Kidney (tissue), 14 donors: ENCODE data around the gene PIGM. TPM values are rescaled to one million over a fixed set of nuclear protein-coding genes. Genes with fewer than 3 reads are reported as not detected.

Experiments
- DNase-seq, 5 donors: peaks; one replicate each; pipeline ENCODE4 v3.0.0-alpha.2; 2013 to 2020
- FAIRE-seq: peaks from 2 replicates; lab custom pipeline; 2012; peaks lifted over from hg19 to GRCh38; lab: Jason Lieb, UNC
- H3K27ac ChIP-seq, 2 donors: one replicate each; pipeline ENCODE4 v1.7.0; 2013; ENCODE audit warnings: low read depth in 2 of 2, low read length in 2 of 2, inconsistent platforms in 1 of 2
- H3K27me3 ChIP-seq: one replicate; pipeline ENCODE4 v1.7.1; 2013; ENCODE audit warnings: low read length, inconsistent platforms; ENCODE audit not compliant: control insufficient read depth, insufficient read depth
- H3K36me3 ChIP-seq, 3 donors: one replicate each; pipeline versions ENCODE4 v1.7.0 to v1.7.1; 2013; ENCODE audit warnings: low read length in 3 of 3, control low read depth in 1 of 3, inconsistent platforms in 1 of 3; ENCODE audit not compliant: insufficient read depth in 3 of 3, control insufficient read depth in 2 of 3
- H3K4me1 ChIP-seq, 3 donors: one replicate each; pipeline versions ENCODE4 v1.7.0 to v1.7.1; 2013; ENCODE audit warnings: low read length in 3 of 3, inconsistent platforms in 1 of 3, low read depth in 1 of 3; ENCODE audit not compliant: control insufficient read depth in 2 of 3, insufficient read depth in 2 of 3
- H3K4me3 ChIP-seq, 3 donors: one replicate each; pipeline versions ENCODE4 v1.7.0 to v1.8.1; 2013; ENCODE audit warnings: low read length in 3 of 3, control low read depth in 1 of 3, inconsistent platforms in 1 of 3
- H3K9ac ChIP-seq, 3 donors: one replicate each; pipeline versions ENCODE4 v1.7.0 to v1.7.1; 2013; ENCODE audit warnings: low read length in 3 of 3, control low read depth in 1 of 3, inconsistent platforms in 1 of 3
- H3K9me3 ChIP-seq, 3 donors: one replicate each; pipeline versions ENCODE4 v1.7.0 to v1.7.1; 2013; ENCODE audit warnings: low read length in 3 of 3, control low read depth in 1 of 3, inconsistent platforms in 1 of 3; ENCODE audit not compliant: control insufficient read depth in 2 of 3, insufficient read depth in 1 of 3
- CTCF ChIP-seq: IDR thresholded peaks from 3 replicates; pipeline ENCODE4 v1.5.1; 2012; ENCODE audit warnings: mild to moderate bottlenecking, moderate library complexity, borderline replicate concordance; ENCODE audit not compliant: insufficient read depth; ENCODE audit errors: extremely low read depth
- intact Hi-C: fragments of 100-400 bp; cut with DNase I; formaldehyde crosslinking; loops from one replicate; pipeline ENCODE4 v1.11.1; 2022
- polyA plus RNA-seq: library from polyadenylated mRNA; stranded (reverse); fragments of 350-450 nt; fragmentation: Illumina TruSeq; extraction: RNeasy Lipid Tissue Mini Kit (QIAGEN cat#74804); gene quantifications from one replicate; pipeline ENCODE4 v1.2.3, GENCODE V29; 2014; ENCODE audit warnings: low read depth, low replicate concordance; ENCODE audit not compliant: insufficient read depth
- total RNA-seq: library from RNA; stranded (reverse); fragmentation: NEBNext Ultra II Directional; extraction: Animal tissue kit (Norgen Biotek cat#: 25700); gene quantifications from one replicate; pipeline ENCODE4 v1.2.1, GENCODE V29; 2021
- donor health status: control.
- donor health status: control.
- donor health status: control.
- donor health status: control.
- donor health status: control.
- donor health status: DM: yes; HTN: yes; CAD: no.
- donor health status: Normal renal cell carcinoma (clear cell type).

Gene PIGM
- total and polyA plus RNA-seq, 2 donors from 2014 or later = 3.3 to 8.5 TPM

DNA sequence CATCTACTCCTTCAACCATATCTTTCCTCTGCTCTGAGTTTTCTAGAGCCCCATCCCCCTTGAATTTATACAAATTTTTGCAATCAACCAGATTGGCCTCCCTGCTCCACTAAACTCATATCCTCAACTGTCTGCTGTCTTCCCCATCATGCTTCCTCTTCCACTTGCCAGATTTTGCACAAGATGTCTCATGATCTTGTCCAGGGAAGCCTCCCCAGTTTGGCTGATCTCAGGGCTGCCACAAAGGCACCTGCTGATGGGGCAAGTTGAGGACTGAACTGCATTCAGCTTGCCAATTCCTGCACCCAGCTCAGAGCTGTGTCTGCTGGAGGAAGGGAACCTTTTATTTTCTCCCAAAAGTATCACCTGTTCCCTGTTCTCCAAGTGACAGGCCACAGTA lies 45.7 kb upstream of the PIGM start:
- FAIRE-seq (no peak), DNase-seq (peak in 1 of 5 donors; percentile 15)
- Histone ChIP-seq H3K4me1 (no peaks in the 10 kb centered on the region), H3K9ac (no peak overlapping the region), H3K36me3 (no peaks in the 10 kb centered on the region), H3K4me3 (no peak overlapping the region), H3K27ac (no peak overlapping the region), H3K9me3 (no peaks in the 10 kb centered on the region), H3K27me3 (peaks cover 9% of the 10 kb centered on the region)
- intact Hi-C loops = no loop called here
- TF ChIP-seq CTCF = no peak

DNA sequence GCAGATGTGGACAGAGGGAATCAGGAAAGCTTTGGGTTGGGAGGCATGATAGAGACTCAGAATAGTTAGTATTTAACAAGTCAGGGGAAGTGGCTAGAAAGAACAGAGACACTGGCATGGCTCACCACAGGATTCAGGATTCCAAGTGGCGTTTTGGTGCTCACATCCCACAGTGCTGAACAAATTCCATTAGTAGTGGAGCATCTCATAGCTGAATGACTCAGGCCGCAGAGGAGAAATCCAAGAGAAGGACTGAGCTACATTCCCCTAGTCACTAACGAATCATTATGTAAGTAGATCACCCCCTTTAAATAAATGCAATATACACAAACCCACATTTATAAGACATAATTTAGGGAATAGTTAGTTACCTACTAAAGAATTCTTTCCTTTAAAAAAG lies 44.5 kb upstream of the PIGM start:
- Histone ChIP-seq H3K9me3 (no peaks in the 10 kb centered on the region), H3K4me3 (no peak overlapping the region), H3K9ac (no peak overlapping the region), H3K4me1 (no peaks in the 10 kb centered on the region), H3K27me3 (peaks cover 3% of the 10 kb centered on the region), H3K36me3 (no peaks in the 10 kb centered on the region), H3K27ac (no peak overlapping the region)
- no peak for FAIRE-seq
- DNase-seq = no peak
- intact Hi-C loops = no loop called here
- TF ChIP-seq CTCF = no peak

GRCh38 chr1:160075836-160076235 lies 44.0 kb upstream of the PIGM start:
- no peak for TF ChIP-seq CTCF
- H3K4me3 ChIP-seq = no peak overlapping the region
- intact Hi-C loops = no loop called here
- H3K36me3 ChIP-seq = no peaks in the 10 kb centered on the region
- no peak overlapping the region for H3K9ac ChIP-seq
- H3K4me1 ChIP-seq = peaks cover 0 to 1% (median 0%) of the 10 kb centered on the region in 3 donors
- peaks cover 3% of the 10 kb centered on the region for H3K27me3 ChIP-seq
- no peak for FAIRE-seq
- H3K9me3 ChIP-seq = no peaks in the 10 kb centered on the region
- DNase-seq = no peak
- no peak overlapping the region for H3K27ac ChIP-seq

DNA sequence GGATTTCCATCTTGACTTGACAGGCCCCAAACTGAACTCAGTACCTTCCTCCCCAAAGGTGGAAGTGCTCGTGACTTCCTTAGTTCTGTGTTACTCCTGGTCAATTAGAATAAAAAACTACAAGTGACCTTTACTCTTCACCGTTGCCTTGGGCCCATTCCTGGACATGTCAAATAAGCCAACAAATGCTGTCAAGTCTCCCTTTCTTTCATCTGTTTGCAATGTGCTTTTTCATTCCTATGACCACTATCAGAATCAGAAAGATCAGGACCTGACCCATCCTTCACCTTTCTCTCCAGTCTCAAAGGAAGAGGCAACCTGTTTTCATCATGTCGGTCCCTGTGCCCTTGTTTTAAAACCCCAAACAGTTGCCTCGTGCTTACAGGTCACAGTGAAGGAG lies 43.1 kb upstream of the PIGM start:
- Histone ChIP-seq H3K27me3 (peaks cover 3% of the 10 kb centered on the region), H3K9ac (no peak overlapping the region), H3K4me1 (peaks cover 0 to 4% (median 0%) of the 10 kb centered on the region in 3 donors), H3K27ac (no peak overlapping the region), H3K36me3 (no peaks in the 10 kb centered on the region), H3K4me3 (no peak overlapping the region), H3K9me3 (no peaks in the 10 kb centered on the region)
- no peak for DNase-seq
- intact Hi-C loops = no loop called here
- TF ChIP-seq CTCF = no peak
- FAIRE-seq = no peak
